H1 (cell line): ENCODE results near the gene PPP1R12B. TPM values are rescaled to one million over a fixed set of nuclear protein-coding genes. Genes with fewer than 3 reads are reported as not detected.
"Not testable (repeated sequence)": the region's sequence is repeated elsewhere in the genome, so short reads cannot be mapped to it uniquely, and the experiment has no call there.

Experiments
- CTCF ChIA-PET: fragments of 300-600 bp; sonication (Branson Sonifier 250); formaldehyde crosslinking; loops from one replicate; lab custom pipeline; 2021; ENCODE audit not compliant: partially characterized antibody; lab: Charles Lee
- POLR2A ChIA-PET: fragments of 300-600 bp; sonication (Branson Sonifier 250); formaldehyde crosslinking; loops from one replicate; lab custom pipeline; 2021; ENCODE audit warnings: inconsistent platforms; ENCODE audit not compliant: partially characterized antibody; lab: Charles Lee
- DNase-seq, 2 experiments: peaks; one replicate each; pipeline versions ENCODE4 v3.0.0 to v3.0.0-alpha.2; 2010 to 2022; ENCODE audit warnings: low spot score in 2 of 2, low read depth in 1 of 2, mixed read lengths in 1 of 2
- FAIRE-seq: peaks from 2 replicates; lab custom pipeline; 2011; peaks lifted over from hg19 to GRCh38; lab: Jason Lieb, UNC
- H2AFZ ChIP-seq: 2 replicates; pipeline ENCODE4 v1.8.1; 2012; ENCODE audit warnings: low read length, inconsistent platforms
- H2AK5ac ChIP-seq: 2 replicates; pipeline ENCODE4 v1.6.1; 2013; ENCODE audit warnings: low read depth, low read length
- H2BK120ac ChIP-seq: replicated peaks from 2 replicates; pipeline ENCODE3; 2013; ENCODE audit warnings: low read depth, low read length, inconsistent platforms
- H2BK12ac ChIP-seq: 2 replicates; pipeline ENCODE4 v1.6.1; 2013; ENCODE audit warnings: low read depth, low read length
- H2BK15ac ChIP-seq: 2 replicates; pipeline ENCODE4 v1.6.1; 2013; ENCODE audit warnings: low read length
- H2BK20ac ChIP-seq: 2 replicates; pipeline ENCODE4 v1.6.1; 2013; ENCODE audit warnings: low read length
- H2BK5ac ChIP-seq: 2 replicates; pipeline ENCODE4 v1.6.1; 2013; ENCODE audit warnings: low read depth, low read length
- H3K14ac ChIP-seq: 2 replicates; pipeline ENCODE4 v1.6.1; 2013; ENCODE audit warnings: inconsistent platforms; ENCODE audit not compliant: insufficient read length
- H3K18ac ChIP-seq: 2 replicates; pipeline ENCODE4 v1.6.1; 2013; ENCODE audit warnings: low read length; ENCODE audit errors: extremely low read depth
- H3K23ac ChIP-seq: 2 replicates; pipeline ENCODE4 v1.6.1; 2013; ENCODE audit warnings: inconsistent platforms; ENCODE audit not compliant: insufficient read length
- H3K23me2 ChIP-seq: 2 replicates; pipeline ENCODE4 v1.6.1; 2013; ENCODE audit warnings: low read depth, low read length
- H3K27ac ChIP-seq: 2 replicates; pipeline ENCODE4 v1.6.1; 2011; ENCODE audit warnings: low read depth, low read length, inconsistent platforms
- H3K27me3 ChIP-seq, 4 experiments: replicated peaks in 1 of 4; 1 replicate in 1 of 4; 2 replicates in 3 of 4; pipeline versions ENCODE4 v1.6.1 to v1.8.1; 2011 to 2013; ENCODE audit warnings: low read length in 3 of 4, mild to moderate bottlenecking in 3 of 4, inconsistent platforms in 2 of 4, mixed read lengths in 2 of 4, moderate library complexity in 1 of 4; ENCODE audit not compliant: control insufficient read depth in 3 of 4, insufficient read depth in 3 of 4; ENCODE audit errors: extremely low read depth in 1 of 4
- H3K36me3 ChIP-seq, 4 experiments: 2 replicates each; pipeline versions ENCODE4 v1.6.1 to v1.8.1; 2011 to 2013; ENCODE audit warnings: mild to moderate bottlenecking in 4 of 4, low read length in 3 of 4, moderate library complexity in 2 of 4, control low read depth in 1 of 4, inconsistent platforms in 1 of 4; ENCODE audit not compliant: insufficient read depth in 4 of 4, control insufficient read depth in 2 of 4
- H3K4ac ChIP-seq: replicated peaks from 2 replicates; pipeline ENCODE3; 2013; ENCODE audit warnings: low read length, low read depth, mixed read lengths, inconsistent platforms; ENCODE audit not compliant: insufficient read length
- H3K4me1 ChIP-seq, 4 experiments: replicated peaks in 1 of 4; 1 replicate in 1 of 4; 2 replicates in 3 of 4; pipeline versions ENCODE4 v1.6.1 to v1.8.1; 2011 to 2013; ENCODE audit warnings: low read length in 3 of 4, inconsistent platforms in 2 of 4, mixed read lengths in 1 of 4; ENCODE audit not compliant: insufficient read depth in 4 of 4, control insufficient read depth in 3 of 4
- H3K4me2 ChIP-seq, 2 experiments: 2 replicates each; pipeline versions ENCODE4 v1.6.1 to v1.8.1; 2011 to 2013; ENCODE audit warnings: low read depth in 2 of 2, low read length in 2 of 2, control low read depth in 1 of 2, inconsistent platforms in 1 of 2, mild to moderate bottlenecking in 1 of 2; ENCODE audit not compliant: insufficient read depth in 1 of 2
- H3K4me3 ChIP-seq, 4 experiments: fragments of 200-600, 300-600 bp in 1 of 4; sonication (generic), shearing (Covaris generic), sonication (Bioruptor Twin) in 1 of 4; 2 replicates each; pipeline versions ENCODE4 v1.5.1 to v1.8.1; 2011 to 2016; ENCODE audit warnings: low read length in 4 of 4, low read depth in 3 of 4, control low read depth in 2 of 4, inconsistent platforms in 2 of 4, mild to moderate bottlenecking in 2 of 4, mixed read lengths in 1 of 4, moderate library complexity in 1 of 4; ENCODE audit not compliant: insufficient read depth in 2 of 4; ENCODE audit errors: extremely low read depth in 1 of 4
- H3K56ac ChIP-seq: replicated peaks from 2 replicates; pipeline ENCODE3; 2013; ENCODE audit warnings: low read depth, mild to moderate bottlenecking, mixed read lengths, low read length, inconsistent platforms; ENCODE audit not compliant: insufficient read length
- H3K79me1 ChIP-seq: 2 replicates; pipeline ENCODE4 v1.6.1; 2013; ENCODE audit warnings: low read depth, low read length, control low read depth
- H3K79me2 ChIP-seq, 2 experiments: 2 replicates each; pipeline versions ENCODE4 v1.6.1 to v1.8.1; 2012 to 2013; ENCODE audit warnings: low read length in 2 of 2, mild to moderate bottlenecking in 2 of 2, inconsistent platforms in 1 of 2; ENCODE audit not compliant: insufficient read depth in 2 of 2, control insufficient read depth in 1 of 2
- H3K9ac ChIP-seq, 4 experiments: replicated peaks in 1 of 4; 1 replicate in 1 of 4; 2 replicates in 3 of 4; pipeline versions ENCODE4 v1.6.1 to v1.8.1; 2011 to 2013; ENCODE audit warnings: low read depth in 3 of 4, low read length in 3 of 4, control low read depth in 2 of 4, mild to moderate bottlenecking in 2 of 4, moderate library complexity in 2 of 4, inconsistent platforms in 1 of 4; ENCODE audit errors: extremely low read depth in 1 of 4
- H3K9me3 ChIP-seq, 2 experiments: 2 replicates each; pipeline versions ENCODE4 v1.6.1 to v1.8.1; 2012 to 2013; ENCODE audit warnings: mild to moderate bottlenecking in 2 of 2, moderate library complexity in 2 of 2, control low read depth in 1 of 2, inconsistent platforms in 1 of 2, low read depth in 1 of 2, low read length in 1 of 2, mixed read lengths in 1 of 2; ENCODE audit not compliant: insufficient read depth in 2 of 2
- H4K20me1 ChIP-seq, 2 experiments: replicated peaks in 1 of 2; 2 replicates each; pipeline versions ENCODE3 to v1.8.1; 2011 to 2013; ENCODE audit warnings: inconsistent platforms in 2 of 2, low read length in 2 of 2, mild to moderate bottlenecking in 1 of 2; ENCODE audit not compliant: insufficient read depth in 2 of 2, control insufficient read depth in 1 of 2
- H4K5ac ChIP-seq: 2 replicates; pipeline ENCODE4 v1.6.1; 2013; ENCODE audit warnings: low read length, low read depth, mixed read lengths, inconsistent platforms; ENCODE audit not compliant: insufficient read length
- H4K8ac ChIP-seq: 2 replicates; pipeline ENCODE4 v1.8.0; 2013; ENCODE audit warnings: mild to moderate bottlenecking, moderate library complexity, low read length, inconsistent platforms; ENCODE audit not compliant: insufficient read depth; ENCODE audit errors: extremely low read depth
- H4K91ac ChIP-seq: replicated peaks from 2 replicates; pipeline ENCODE3; 2013; ENCODE audit warnings: low read length, mixed read lengths, inconsistent platforms; ENCODE audit not compliant: insufficient read length
- WGBS, 2 experiments: shearing (Covaris generic) in 1 of 2; methylation state at CpG; one replicate each; pipeline versions ENCODE4 v1.1.6 to v1.1.7; 2013 to 2015; ENCODE audit warnings: low lambda C conversion rate in 2 of 2, mixed read lengths in 2 of 2, inconsistent platforms in 1 of 2, low coverage in 1 of 2, missing lambda C conversion rate in 1 of 2; ENCODE audit not compliant: insufficient replicate concordance in 2 of 2, insufficient coverage in 1 of 2, insufficient read length in 1 of 2; ENCODE audit errors: extremely low coverage in 1 of 2, missing lambda C conversion rate in 1 of 2; 5-methylcytosine and 5-hydroxymethylcytosine counted together
- polyA plus RNA-seq, 7 experiments: library from polyadenylated mRNA; depleted of rRNA in 3 of 7; stranded (reverse) in 5 of 7; unstranded in 2 of 7; fragments of >200 nt in 5 of 7; fragments of 200-250 nt in 2 of 7; gene quantifications; 1 replicate in 5 of 7; 2 replicates in 1 of 7; 4 replicates in 1 of 7; pipeline versions ENCODE4 v1.2.1 to v1.2.3, GENCODE V29; 2011 to 2013; ENCODE audit warnings: missing spikeins in 2 of 7, mixed read lengths in 2 of 7
- total RNA-seq: library from RNA; stranded (reverse); fragmentation: NEBNext Ultra II Directional; extraction: Animal tissue kit (Norgen Biotek cat#: 25700); gene quantifications from 2 replicates; pipeline ENCODE4 v1.2.1, GENCODE V29; 2021

PPP1R12B gene
- total and polyA plus RNA-seq, 2 of the 8 experiments (the other 6 are each of a cell fraction or from before 2014, with no cell fraction given), result 7.9 to 18.7 TPM

GRCh38 chr1:202430111-202430510 is 81.6 kb downstream of the PPP1R12B start:
- H3K9me3 ChIP-seq, H2BK120ac ChIP-seq, H3K18ac ChIP-seq, H2BK5ac ChIP-seq, H2AK5ac ChIP-seq, H3K14ac ChIP-seq, H3K23me2 ChIP-seq, H3K4me3 ChIP-seq, H3K4me1 ChIP-seq, FAIRE-seq, H3K27ac ChIP-seq, H4K91ac ChIP-seq, H3K79me2 ChIP-seq, H4K5ac ChIP-seq, H3K4ac ChIP-seq, POLR2A ChIA-PET, H3K36me3 ChIP-seq, H3K4me2 ChIP-seq, DNase-seq, H4K8ac ChIP-seq, H2BK20ac ChIP-seq, CTCF ChIA-PET, H2BK15ac ChIP-seq, H3K23ac ChIP-seq, H3K27me3 ChIP-seq, H4K20me1 ChIP-seq, H2AFZ ChIP-seq, H3K9ac ChIP-seq, H3K79me1 ChIP-seq, H3K56ac ChIP-seq, H2BK12ac ChIP-seq: not testable (repeated sequence)
- 87% methylated on average over 1 of the region's 1 CpG; no CpG with 5 or more reads in 1 of the 2 experiments for WGBS, 2 experiments

- H3K23me2 ChIP-seq, H3K79me2 ChIP-seq, H3K9ac ChIP-seq, FAIRE-seq, H3K23ac ChIP-seq, H3K14ac ChIP-seq, DNase-seq, H2BK15ac ChIP-seq, H4K20me1 ChIP-seq, H2BK120ac ChIP-seq, H3K79me1 ChIP-seq, POLR2A ChIA-PET, H3K56ac ChIP-seq, H3K36me3 ChIP-seq, H3K27ac ChIP-seq, H2BK5ac ChIP-seq, H2AFZ ChIP-seq, H4K5ac ChIP-seq, H3K18ac ChIP-seq, H4K91ac ChIP-seq, H2BK20ac ChIP-seq, H3K9me3 ChIP-seq, H2BK12ac ChIP-seq, H2AK5ac ChIP-seq, H4K8ac ChIP-seq, H3K4me1 ChIP-seq, H3K4me3 ChIP-seq, H3K4me2 ChIP-seq, H3K27me3 ChIP-seq, H3K4ac ChIP-seq: not testable (repeated sequence)
- CTCF ChIA-PET, result interaction anchor here (0.7 to 2.9 kb wide), 3 partner anchors 82 to 90 kb away, joined by 3 to 9 read pairs (median 4); partner anchors contain the start of gene UBE2T
- WGBS, 2 experiments, result 78% methylated on average over 2 of the region's 2 CpGs; no CpG with 5 or more reads in 1 of the 2 experiments
Observed at GRCh38 chr1:202432338-202432737, 83.8 kb downstream of the PPP1R12B start.
